HG02840 (cell line): Measurements from ENCODE around the gene EEF1AKMT4.
"Not testable (repeated sequence)": the region's sequence is repeated elsewhere in the genome, so short reads cannot be mapped to it uniquely, and the experiment has no call there.

Experiments used
- ATAC-seq: cut with Tn5 transposase; IDR thresholded peaks from one replicate; pipeline ENCODE4 v1.9.1; 2021; ENCODE audit warnings: mild to moderate bottlenecking, moderate library complexity, moderate number of reproducible peaks; ENCODE audit not compliant: unreplicated experiment, low FRiP score

The EEF1AKMT4 gene

DNA sequence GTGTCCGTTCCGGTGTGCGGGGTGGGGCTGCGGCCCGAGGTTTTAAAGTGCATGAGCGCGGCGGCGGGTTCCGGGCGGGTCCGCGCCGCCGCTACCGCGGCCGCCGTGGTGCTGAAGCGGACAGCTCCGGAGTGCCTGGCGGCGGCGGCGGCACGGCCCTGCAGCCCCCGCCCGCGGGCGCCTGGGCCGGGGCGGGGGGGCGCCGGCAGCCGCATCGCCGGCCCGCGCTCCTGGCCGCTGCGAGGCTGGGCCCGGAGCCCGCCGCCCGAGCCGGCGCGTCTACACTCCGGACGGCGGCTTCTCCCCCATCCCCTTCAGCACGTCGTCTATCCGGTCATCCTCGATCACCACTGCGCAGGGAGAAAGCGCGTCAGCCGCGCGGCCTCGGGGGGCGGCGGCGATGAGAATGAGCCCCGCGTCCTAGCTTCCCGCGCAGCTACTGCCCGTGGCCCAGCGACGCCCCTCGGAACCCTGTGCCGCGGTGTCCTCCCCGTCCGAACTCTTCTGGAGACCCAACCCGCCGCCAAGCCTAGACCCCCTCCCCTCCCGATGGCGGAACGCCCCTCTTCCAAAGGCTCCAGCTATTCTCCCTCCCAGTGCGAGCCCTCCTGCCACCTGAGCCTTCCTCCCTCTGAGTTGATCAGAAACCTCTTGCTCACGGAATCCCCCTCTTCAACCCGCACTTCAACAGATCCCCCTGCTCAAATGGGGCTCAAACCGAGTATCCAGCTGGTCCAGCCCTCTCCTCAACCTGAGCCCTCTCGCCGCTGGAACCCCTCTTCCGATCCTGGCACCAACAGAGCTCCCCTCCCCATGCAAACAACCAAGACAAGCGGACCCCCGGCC lies 10.6 kb downstream of the EEF1AKMT4 start:
- no peak for ATAC-seq

- ATAC-seq, result no peak
Observed at GRCh38 chr3:184260724-184261269, 11.3 kb downstream of the EEF1AKMT4 start.

- ATAC-seq, result no peak
Observed at GRCh38 chr3:184261270-184261853, 11.9 kb downstream of the EEF1AKMT4 start, which contains the start of gene CAMK2N2. CAMK2N2 (minus strand) TSS chr3:184261553; CDS start chr3:184261285, 268 bp downstream.

DNA sequence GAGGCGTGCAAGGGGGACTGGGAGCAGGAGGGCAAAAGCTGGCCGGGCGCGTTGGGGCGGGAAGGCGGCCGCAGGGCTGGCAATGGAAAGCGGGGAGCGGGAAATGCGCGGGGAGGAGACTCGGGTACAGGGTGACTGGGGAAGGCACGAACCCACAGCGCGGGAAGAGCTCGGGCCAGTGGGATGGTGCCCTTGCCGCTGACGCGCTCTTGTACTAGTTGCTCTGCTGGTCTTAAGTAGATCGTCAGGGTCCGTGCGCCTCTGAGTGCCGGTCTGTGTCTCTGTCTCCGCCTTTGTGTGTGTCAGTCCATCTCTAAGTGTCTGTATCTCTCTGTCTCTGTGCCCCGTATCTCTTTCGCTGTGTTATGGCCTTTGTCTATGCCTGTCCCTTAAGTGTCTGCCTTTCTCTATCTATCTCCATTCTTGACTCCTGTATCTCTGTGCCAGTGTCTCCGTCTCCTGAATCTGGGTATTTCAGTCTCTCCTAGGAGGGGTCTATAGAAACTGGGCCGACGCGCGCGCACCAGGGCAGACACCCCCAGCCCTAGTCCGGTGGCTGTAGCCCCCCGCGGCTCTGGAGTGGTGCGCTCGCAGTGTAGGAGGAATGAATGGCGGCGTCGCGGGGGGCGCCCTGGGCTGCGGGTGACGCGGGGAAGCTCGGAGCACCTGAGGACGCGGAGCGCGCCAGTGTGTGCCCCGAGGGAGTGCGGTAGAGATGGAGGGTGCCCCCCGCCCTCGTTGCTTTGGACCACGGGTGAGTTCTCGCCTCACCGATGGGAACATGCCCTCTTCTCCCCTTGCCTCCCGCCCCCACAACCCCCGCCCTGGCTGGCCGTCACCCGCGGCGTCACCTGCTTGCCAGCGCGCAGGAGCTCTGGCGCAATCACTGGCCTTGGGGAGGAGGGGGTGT lies 12.6 kb downstream of the EEF1AKMT4 start:
- no peak for ATAC-seq

DNA sequence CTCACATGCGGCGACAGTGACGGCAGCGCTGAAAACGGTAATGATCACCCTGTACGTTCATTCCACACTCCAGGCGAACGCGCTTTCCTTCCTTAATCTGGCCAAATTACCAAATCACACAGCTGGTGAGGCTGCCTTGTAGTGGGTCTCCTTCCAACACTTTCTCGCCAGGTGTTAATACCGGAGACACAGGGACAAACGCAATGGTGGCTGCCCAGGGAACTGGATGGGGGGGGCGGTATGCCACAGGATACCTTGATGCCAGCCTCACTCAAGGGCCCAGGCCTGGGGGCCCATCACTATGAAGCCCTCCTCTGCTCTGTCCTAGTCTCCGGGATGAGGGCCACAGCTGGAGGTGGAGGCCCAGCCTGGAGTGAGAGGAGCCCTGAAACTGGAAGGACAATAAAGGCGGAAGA lies 13.3 kb downstream of the EEF1AKMT4 start:
- ATAC-seq, result no peak

GRCh38 chr3:184267249-184267648 lies 17.8 kb downstream of the EEF1AKMT4 start:
- not testable (repeated sequence) for ATAC-seq

GRCh38 chr3:184272269-184272668 lies 22.8 kb downstream of the EEF1AKMT4 start:
- ATAC-seq, result no peak

GRCh38 chr3:184275381-184275701 lies 25.9 kb downstream of the EEF1AKMT4 start:
- ATAC-seq, result no peak

DNA sequence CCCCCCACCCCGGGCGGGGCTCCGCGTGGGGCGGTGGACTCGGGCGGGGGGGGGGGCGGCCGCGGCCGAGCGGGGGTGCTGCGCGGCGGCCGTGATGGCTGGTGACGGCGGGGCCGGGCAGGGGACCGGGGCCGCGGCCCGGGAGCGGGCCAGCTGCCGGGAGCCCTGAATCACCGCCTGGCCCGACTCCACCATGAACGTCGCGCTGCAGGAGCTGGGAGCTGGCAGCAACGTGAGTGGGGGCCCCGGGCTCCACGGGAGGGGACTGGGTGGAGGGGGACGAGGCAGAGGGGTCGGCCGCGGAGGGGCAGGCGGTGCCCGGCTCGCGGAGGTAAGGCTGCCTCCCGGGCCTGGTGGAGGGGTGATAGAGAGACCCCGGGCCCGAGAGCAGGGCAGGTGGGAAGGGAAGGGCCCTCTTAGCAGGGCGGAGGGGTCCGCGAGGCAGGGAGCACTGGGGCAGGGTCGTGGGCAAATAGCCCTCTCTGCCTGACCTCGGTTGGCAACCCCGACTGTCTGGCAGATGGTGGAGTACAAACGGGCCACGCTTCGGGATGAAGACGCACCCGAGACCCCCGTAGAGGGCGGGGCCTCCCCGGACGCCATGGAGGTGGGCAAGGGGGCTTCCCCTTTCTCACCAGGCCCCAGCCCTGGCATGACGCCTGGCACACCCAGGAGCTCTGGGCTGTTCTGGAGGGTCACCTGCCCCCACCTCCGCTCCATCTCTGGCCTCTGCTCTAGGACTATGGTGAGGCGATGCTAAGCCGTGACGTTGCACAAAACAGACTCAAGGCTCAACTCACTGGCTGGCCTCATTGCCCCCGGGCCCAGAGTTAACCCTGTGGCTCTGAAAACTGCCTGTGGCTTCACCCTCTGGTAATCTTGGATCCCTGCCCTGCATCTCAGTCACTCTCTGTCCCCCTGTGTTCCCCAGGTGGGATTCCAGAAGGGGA lies 26.8 kb downstream of the EEF1AKMT4 start, which contains the start of gene ECE2:
ECE2 (plus strand) TSS at position 62 of the 950 bp plus-strand sequence; CDS start at position 194, 132 bp downstream.
- no peak for ATAC-seq

GRCh38 chr3:184277366-184277765 lies 27.9 kb downstream of the EEF1AKMT4 start:
- no peak for ATAC-seq

GRCh38 chr3:184282941-184283340 lies 33.5 kb downstream of the EEF1AKMT4 start:
- no peak for ATAC-seq

DNA sequence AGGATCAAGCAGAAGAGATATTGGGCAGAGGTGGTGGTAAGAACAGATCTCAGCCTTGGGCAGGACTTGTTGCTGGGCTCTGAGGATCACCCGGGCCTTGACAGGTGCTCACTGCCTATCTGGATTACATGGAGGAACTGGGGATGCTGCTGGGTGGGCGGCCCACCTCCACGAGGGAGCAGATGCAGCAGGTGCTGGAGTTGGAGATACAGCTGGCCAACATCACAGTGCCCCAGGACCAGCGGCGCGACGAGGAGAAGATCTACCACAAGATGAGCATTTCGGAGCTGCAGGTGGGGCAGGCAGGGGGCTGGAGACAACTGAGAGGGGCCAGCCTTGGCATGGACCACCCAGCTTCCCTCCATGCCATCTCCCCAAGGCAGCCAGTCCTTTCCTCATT lies 34.2 kb downstream of the EEF1AKMT4 start:
- ATAC-seq, result no peak

GRCh38 chr3:184284696-184285095 lies 35.2 kb downstream of the EEF1AKMT4 start:
- no peak for ATAC-seq

GRCh38 chr3:184289426-184289938 lies 40.0 kb downstream of the EEF1AKMT4 start:
- ATAC-seq, result no peak

DNA sequence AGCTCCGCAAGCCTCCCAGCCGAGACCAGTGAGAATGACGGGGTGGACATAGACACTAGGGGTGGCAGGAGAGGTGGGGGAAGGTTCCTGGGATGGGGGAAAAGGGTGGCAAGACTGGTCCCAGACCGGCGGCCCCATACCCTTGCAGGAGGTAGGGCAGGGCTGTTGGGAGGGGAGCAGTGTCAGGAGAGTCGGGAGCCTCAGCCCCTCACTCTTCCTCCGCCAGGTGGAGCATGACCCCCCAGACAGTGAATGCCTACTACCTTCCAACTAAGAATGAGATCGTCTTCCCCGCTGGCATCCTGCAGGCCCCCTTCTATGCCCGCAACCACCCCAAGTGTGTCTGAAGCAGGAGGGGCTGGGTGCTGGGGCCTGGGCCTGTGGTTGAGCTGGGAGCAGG lies 40.9 kb downstream of the EEF1AKMT4 start:
- no peak for ATAC-seq

DNA sequence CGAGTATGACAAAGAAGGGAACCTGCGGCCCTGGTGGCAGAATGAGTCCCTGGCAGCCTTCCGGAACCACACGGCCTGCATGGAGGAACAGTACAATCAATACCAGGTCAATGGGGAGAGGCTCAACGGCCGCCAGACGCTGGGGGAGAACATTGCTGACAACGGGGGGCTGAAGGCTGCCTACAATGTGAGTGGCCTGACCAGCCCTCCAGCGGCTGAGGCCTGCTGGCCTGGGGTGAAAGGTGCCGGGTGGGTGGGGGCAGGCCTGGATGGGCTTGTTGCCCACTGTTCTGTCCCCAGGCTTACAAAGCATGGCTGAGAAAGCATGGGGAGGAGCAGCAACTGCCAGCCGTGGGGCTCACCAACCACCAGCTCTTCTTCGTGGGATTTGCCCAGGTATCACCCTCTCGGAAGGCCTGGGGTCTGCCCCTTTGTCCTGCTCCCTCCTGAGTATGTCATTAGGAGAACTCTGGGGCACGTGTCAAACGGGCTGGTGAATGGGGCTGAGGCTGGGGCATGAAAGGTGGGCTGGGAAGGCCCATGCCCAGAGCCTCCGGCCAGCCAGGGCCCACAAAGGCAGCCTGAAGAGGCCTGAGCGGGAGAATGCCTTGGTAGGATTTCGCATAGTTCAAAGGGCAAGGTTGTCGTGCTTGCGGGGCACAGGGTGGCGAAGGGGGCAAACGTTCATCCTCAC lies 41.7 kb downstream of the EEF1AKMT4 start:
- no peak for ATAC-seq

GRCh38 chr3:184291738-184292445 lies 42.4 kb downstream of the EEF1AKMT4 start:
- ATAC-seq, result no peak

DNA sequence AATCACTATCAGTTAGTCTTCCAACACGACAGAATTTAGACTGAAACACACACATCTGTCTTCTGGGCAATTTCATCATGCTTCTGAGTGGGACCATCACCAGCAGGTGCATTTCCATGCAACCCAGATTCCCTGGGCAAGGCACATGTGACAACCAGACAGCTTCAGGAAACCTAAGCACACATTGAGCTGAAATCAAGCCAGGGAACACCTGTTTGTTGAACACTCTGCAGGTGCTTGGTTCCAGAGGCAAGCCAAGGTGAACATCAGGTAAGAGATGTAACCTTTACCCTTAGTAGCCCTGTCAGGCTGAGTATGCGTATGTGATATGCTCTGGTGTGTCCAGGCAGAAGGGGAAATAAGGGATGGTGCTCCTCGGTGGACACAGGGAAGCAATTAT lies 46.3 kb downstream of the EEF1AKMT4 start:
- ATAC-seq, result no peak
